HepG2 (cell line): ENCODE results near the gene GNA15. TPM values are rescaled to one million over a fixed set of nuclear protein-coding genes. Genes with fewer than 3 reads are reported as not detected.
A peak's percentile ranks its signal among the peaks of the same experiment; 100 is the strongest.

ENCODE experiments used
- ATAC-seq: fragments of 200-7000 bp; cut with Tn5 transposase; 3 replicates; pipeline ENCODE4 v1.9.1; 2020; ENCODE audit warnings: mild to moderate bottlenecking, moderate library complexity
- BruUV-seq: library from RNA; stranded (reverse); fragments of 400-500 nt; replicated peaks from 2 replicates; lab custom pipeline; 2021; lab: Mats Ljungman, UMichigan
- CTCF ChIA-PET: fragments of 300-600 bp; formaldehyde crosslinking; extraction: SDS; loops from one replicate; lab custom pipeline; 2021; ENCODE audit warnings: low total read pairs, inconsistent platforms, low intra/inter-chr PET ratio; lab: Yijun Ruan, JAX
- POLR2A ChIA-PET: fragments of 350-600 bp; sonication (Branson Sonifier 250); formaldehyde crosslinking; loops from one replicate; lab custom pipeline; 2020; ENCODE audit warnings: antibody characterized with exemption, inconsistent platforms; lab: Yijun Ruan, JAX
- DNase-seq: peaks from one replicate; pipeline ENCODE4 v3.0.0-alpha.2; 2015; ENCODE audit warnings: low spot score
- FAIRE-seq: peaks from 3 replicates; lab custom pipeline; 2011; peaks lifted over from hg19 to GRCh38; lab: Jason Lieb, UNC
- H2AFZ ChIP-seq: one replicate; pipeline ENCODE4 v1.6.1; 2011; ENCODE audit warnings: low read length, inconsistent platforms
- H3K27ac ChIP-seq: fragments of 300-600 bp; 3 replicates; pipeline ENCODE4 v1.8.0; 2011; ENCODE audit warnings: mixed run types, mild to moderate bottlenecking, mixed read lengths, low read length, inconsistent platforms; ENCODE audit not compliant: insufficient read depth; ENCODE audit errors: extremely low read length
- H3K27me3 ChIP-seq, 2 experiments: fragments of 200-600 bp in 1 of 2; 2 replicates in 1 of 2; 3 replicates in 1 of 2; pipeline versions ENCODE4 v1.6.0 to v1.8.0; 2011; ENCODE audit warnings: low read length in 2 of 2, mild to moderate bottlenecking in 2 of 2, moderate library complexity in 2 of 2, inconsistent platforms in 1 of 2; ENCODE audit not compliant: insufficient read depth in 2 of 2, control insufficient read depth in 1 of 2
- H3K36me3 ChIP-seq, 2 experiments: fragments of 200-600 bp in 1 of 2; replicated peaks in 1 of 2; 2 replicates in 1 of 2; 3 replicates in 1 of 2; pipeline versions ENCODE4 v1.5.1 to v1.8.0; 2011; ENCODE audit warnings: low read length in 2 of 2, inconsistent platforms in 1 of 2; ENCODE audit not compliant: insufficient read depth in 2 of 2, control insufficient read depth in 1 of 2
- H3K4me1 ChIP-seq: 2 replicates; pipeline ENCODE4 v1.5.1; 2012; ENCODE audit warnings: low read length, inconsistent platforms; ENCODE audit not compliant: insufficient read depth
- H3K4me2 ChIP-seq: 2 replicates; pipeline ENCODE4 v1.6.0; 2011; ENCODE audit warnings: low read depth, low read length, inconsistent platforms
- H3K4me3 ChIP-seq, 3 experiments: fragments of 200-600 bp in 1 of 3; sonication (generic), shearing (Covaris generic) in 1 of 3; replicated peaks in 1 of 3; 2 replicates each; pipeline ENCODE4 v1.5.1; 2011 to 2016; ENCODE audit warnings: low read length in 3 of 3, inconsistent platforms in 2 of 3, low read depth in 2 of 3, mild to moderate bottlenecking in 2 of 3, control low read depth in 1 of 3, mixed read lengths in 1 of 3; ENCODE audit not compliant: insufficient read depth in 1 of 3
- H3K79me2 ChIP-seq: one replicate; pipeline ENCODE4 v1.6.1; 2011; ENCODE audit warnings: low read length, inconsistent platforms; ENCODE audit not compliant: insufficient read depth
- H3K9ac ChIP-seq: 2 replicates; pipeline ENCODE4 v1.6.0; 2011; ENCODE audit warnings: mild to moderate bottlenecking, low read depth, low read length, inconsistent platforms; ENCODE audit not compliant: insufficient read depth
- H3K9me3 ChIP-seq: 2 replicates; pipeline ENCODE4 v1.5.1; 2012; ENCODE audit warnings: mild to moderate bottlenecking, low read length
- H4K20me1 ChIP-seq: 2 replicates; pipeline ENCODE4 v1.6.0; 2011; ENCODE audit warnings: inconsistent platforms, mild to moderate bottlenecking, low read length, moderate library complexity; ENCODE audit not compliant: insufficient read depth
- IKZF4 ChIP-seq: sonication (generic); formaldehyde crosslinking; IDR thresholded peaks from 2 replicates; pipeline ENCODE4 v1.5.1; 2020; ENCODE audit warnings: borderline replicate concordance, mild to moderate bottlenecking, low read depth, missing genetic modification reagents; ENCODE audit errors: not compliant biosample characterization
- KDM4B ChIP-seq: sonication (generic); formaldehyde crosslinking; IDR thresholded peaks from 2 replicates; pipeline ENCODE4 v1.4.0; 2020; ENCODE audit warnings: missing genetic modification reagents
- MEF2D ChIP-seq: sonication (generic); formaldehyde crosslinking; IDR thresholded peaks from 2 replicates; pipeline ENCODE4 v1.5.1; 2020; ENCODE audit warnings: mild to moderate bottlenecking, missing genetic modification reagents
- ZNF430 ChIP-seq: sonication (generic); formaldehyde crosslinking; IDR thresholded peaks from 2 replicates; pipeline ENCODE4 v1.9.0; 2021; ENCODE audit warnings: mild to moderate bottlenecking, missing genetic modification reagents
- ZNF460 ChIP-seq: sonication (generic); formaldehyde crosslinking; IDR thresholded peaks from 2 replicates; pipeline ENCODE4 v1.5.1; 2020; ENCODE audit warnings: missing genetic modification reagents, mild to moderate bottlenecking, borderline replicate concordance
- ZNF724P ChIP-seq: sonication (generic); formaldehyde crosslinking; IDR thresholded peaks from 2 replicates; pipeline ENCODE4 v1.8.0; 2022; ENCODE audit warnings: missing genetic modification reagents, borderline replicate concordance
- WGBS: methylation state at CpG from one replicate; pipeline ENCODE4 v1.1.6; 2017; ENCODE audit warnings: low lambda C conversion rate; 5-methylcytosine and 5-hydroxymethylcytosine counted together
- in situ Hi-C: cut with HindIII; loops from 2 replicates; pipeline ENCODE4 v1.10.0; 2017; ENCODE audit warnings: low pct_unique_long_range_greater_than_20kb; ENCODE audit not compliant: extremely low pct_ligation_motif_present
- intact Hi-C: fragments of 100-400 bp; cut with micrococcal nuclease; formaldehyde crosslinking; loops from one replicate; pipeline ENCODE4 v1.10.0; 2022; ENCODE audit not compliant: unreplicated experiment
- polyA plus RNA-seq, 8 experiments: library from polyadenylated mRNA; depleted of rRNA in 3 of 8; stranded (reverse) in 7 of 8; unstranded in 1 of 8; fragments of >200 nt; fragmentation: Illumina TruSeq in 4 of 8; extraction: Trizol in 4 of 8; gene quantifications; 2 replicates each; pipeline versions ENCODE4 v1.2.1 to v1.2.3, GENCODE V29; 2011 to 2016; ENCODE audit warnings: low read depth in 4 of 8, missing spikeins in 1 of 8, mixed read lengths in 1 of 8; ENCODE audit not compliant: insufficient read depth in 1 of 8
- total RNA-seq, 5 experiments: library from RNA; depleted of rRNA; stranded (reverse); fragments of >200 nt; fragmentation: Illumina TruSeq; extraction: Trizol; gene quantifications; 2 replicates each; pipeline ENCODE4 v1.2.3, GENCODE V29; 2016; ENCODE audit warnings: low read depth in 1 of 5
- TF ChIP-seq, protein P1 (sequence below): sonication (generic); formaldehyde crosslinking; IDR thresholded peaks from 2 replicates; pipeline ENCODE4 v1.4.0; 2020; ENCODE audit warnings: missing genetic modification reagents
- TF ChIP-seq, protein P2 (sequence below): IDR thresholded peaks from 2 replicates; pipeline ENCODE4 v1.6.1; 2018; ENCODE audit warnings: missing genetic modification reagents, mild to moderate bottlenecking, missing compliant biosample characterization
- TF ChIP-seq, protein P3 (sequence below): sonication (generic); formaldehyde crosslinking; IDR thresholded peaks from 2 replicates; pipeline ENCODE4 v1.4.0; 2020; ENCODE audit warnings: low read depth, mild to moderate bottlenecking, missing genetic modification reagents
- TF ChIP-seq, protein P4 (sequence below), 2 experiments: IDR thresholded peaks; 2 replicates each; pipeline ENCODE4 v1.6.1; 2011 to 2012; ENCODE audit warnings: low read length in 2 of 2, borderline replicate concordance in 1 of 2, low read depth in 1 of 2, mild to moderate bottlenecking in 1 of 2, moderate library complexity in 1 of 2

GNA15 gene
- total and polyA plus RNA-seq, 2 of the 13 experiments (the other 11 are each of a cell fraction or from before 2014, with no cell fraction given) = not detected

DNA sequence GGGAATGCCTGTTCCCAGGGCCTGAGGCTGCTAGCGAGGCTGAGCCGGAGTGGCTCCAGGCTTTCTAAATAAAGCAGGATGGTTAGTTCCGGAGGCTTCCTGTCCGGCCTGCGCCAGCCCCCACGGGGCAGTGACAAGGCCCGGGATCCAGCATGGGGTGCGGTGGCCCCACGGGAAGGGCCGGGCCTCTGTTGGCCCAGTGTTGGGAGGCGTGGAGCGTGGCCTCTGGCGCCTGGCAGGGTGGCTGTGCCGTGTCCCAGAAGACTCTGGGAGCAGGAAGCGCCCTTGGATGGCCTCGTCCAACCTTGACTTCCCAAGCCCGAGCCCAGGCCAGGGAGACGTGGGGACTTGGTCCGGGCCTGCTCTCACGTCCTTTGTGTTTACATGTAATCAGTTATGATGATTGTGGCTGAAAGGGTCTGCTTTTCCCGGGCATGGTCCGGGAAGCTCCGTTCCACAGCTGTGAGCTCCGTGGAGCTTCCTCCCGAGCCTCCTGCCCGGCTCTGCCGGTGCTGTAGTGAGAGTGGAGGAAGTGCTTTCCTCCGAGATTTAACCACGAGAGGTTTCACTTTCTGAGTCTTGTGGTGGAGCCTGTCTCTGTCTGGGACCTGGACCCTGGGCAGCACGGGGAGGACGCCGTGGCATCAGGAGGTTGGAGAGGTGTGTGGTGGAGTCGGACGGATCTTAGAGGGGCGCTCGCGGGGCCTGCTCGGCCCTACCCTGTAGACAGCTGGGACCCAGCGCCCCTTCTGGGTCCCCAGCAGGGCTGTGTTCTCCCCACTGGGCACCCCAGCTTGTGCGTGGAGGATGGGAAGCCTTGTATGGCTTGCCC is 37.1 kb upstream of the GNA15 start (continued):
- TF ChIP-seq, protein P1, sequence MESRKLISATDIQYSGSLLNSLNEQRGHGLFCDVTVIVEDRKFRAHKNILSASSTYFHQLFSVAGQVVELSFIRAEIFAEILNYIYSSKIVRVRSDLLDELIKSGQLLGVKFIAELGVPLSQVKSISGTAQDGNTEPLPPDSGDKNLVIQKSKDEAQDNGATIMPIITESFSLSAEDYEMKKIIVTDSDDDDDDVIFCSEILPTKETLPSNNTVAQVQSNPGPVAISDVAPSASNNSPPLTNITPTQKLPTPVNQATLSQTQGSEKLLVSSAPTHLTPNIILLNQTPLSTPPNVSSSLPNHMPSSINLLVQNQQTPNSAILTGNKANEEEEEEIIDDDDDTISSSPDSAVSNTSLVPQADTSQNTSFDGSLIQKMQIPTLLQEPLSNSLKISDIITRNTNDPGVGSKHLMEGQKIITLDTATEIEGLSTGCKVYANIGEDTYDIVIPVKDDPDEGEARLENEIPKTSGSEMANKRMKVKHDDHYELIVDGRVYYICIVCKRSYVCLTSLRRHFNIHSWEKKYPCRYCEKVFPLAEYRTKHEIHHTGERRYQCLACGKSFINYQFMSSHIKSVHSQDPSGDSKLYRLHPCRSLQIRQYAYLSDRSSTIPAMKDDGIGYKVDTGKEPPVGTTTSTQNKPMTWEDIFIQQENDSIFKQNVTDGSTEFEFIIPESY (CRISPR knock-in tag) = peak; percentile 44; the same call in 1 of the 2 replicates
- TF ChIP-seq KDM4B = no peak

DNA sequence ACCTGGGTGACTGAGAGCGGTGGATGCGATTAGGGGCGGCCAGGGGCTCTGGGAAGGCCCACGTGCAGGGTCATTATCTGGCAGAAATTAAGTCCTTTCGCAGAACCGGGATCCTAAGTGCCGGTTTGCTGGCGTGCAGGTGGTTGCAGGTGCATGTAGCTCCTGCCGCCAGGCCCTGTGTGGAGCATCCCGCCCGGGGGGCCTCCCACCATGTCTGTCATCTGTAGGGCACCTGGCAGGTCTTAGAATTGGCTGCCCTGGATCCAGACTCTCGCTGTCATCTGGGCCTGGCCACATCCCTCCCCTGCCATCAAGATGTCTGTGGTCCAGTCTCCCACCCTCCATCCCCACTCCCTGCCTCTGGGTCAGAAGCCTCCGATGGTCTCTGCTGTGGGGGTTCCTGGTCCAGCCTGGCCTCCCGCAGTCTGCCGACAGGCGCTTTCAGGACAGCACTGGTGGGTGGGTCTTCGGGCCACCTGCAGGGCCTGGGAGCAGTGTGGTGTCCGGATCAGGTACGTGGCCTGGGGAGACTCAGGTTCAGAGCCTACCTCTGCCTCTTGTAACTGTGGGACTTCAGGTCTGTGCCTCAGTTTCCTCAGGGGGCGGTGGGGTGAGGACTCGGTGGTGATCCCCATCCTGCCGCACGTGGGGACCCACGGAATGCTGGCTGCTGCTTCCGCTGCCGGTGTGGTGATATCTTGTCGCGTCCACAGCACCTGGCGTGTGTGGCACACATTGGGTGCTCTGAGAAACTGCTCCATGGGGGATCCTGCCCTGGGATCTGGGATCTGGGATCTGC is 36.3 kb upstream of the GNA15 start:
- Histone ChIP-seq H3K27me3 (no peaks in the 10 kb centered on the region), H3K9me3 (no peaks in the 10 kb centered on the region), H4K20me1 (peaks cover 36% of the 10 kb centered on the region), H3K4me3 (no peak overlapping the region), H3K4me1 (peaks cover 48% of the 10 kb centered on the region), H3K36me3 (no peaks in the 10 kb centered on the region), H3K79me2 (peaks cover 84% of the 10 kb centered on the region), H2AFZ (no peak overlapping the region), H3K9ac (no peak overlapping the region), H3K4me2 (peak overlapping the region; percentile 97; the same call in 1 of the 2 replicates), H3K27ac (no peak overlapping the region)
- ATAC-seq (no peak), FAIRE-seq (no peak), DNase-seq (no peak)
- BruUV-seq = no TSS peak
- ChIA-PET CTCF (no interaction called here), POLR2A (interaction anchor here (1.6 kb wide), 1 partner anchor 14 kb away, joined by 6 read pairs; no protein-coding TSS in a partner anchor)
- 92% methylated on average over 11 of the region's 29 CpGs for WGBS
- in situ Hi-C loops (no loop called here), intact Hi-C loops (no loop called here)
- no peak for TF ChIP-seq IKZF4 (CRISPR knock-in tag)
- no peak for TF ChIP-seq ZNF430 (CRISPR knock-in tag)
- TF ChIP-seq, protein P2, sequence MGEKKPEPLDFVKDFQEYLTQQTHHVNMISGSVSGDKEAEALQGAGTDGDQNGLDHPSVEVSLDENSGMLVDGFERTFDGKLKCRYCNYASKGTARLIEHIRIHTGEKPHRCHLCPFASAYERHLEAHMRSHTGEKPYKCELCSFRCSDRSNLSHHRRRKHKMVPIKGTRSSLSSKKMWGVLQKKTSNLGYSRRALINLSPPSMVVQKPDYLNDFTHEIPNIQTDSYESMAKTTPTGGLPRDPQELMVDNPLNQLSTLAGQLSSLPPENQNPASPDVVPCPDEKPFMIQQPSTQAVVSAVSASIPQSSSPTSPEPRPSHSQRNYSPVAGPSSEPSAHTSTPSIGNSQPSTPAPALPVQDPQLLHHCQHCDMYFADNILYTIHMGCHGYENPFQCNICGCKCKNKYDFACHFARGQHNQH = no peak
- TF ChIP-seq, protein P3, sequence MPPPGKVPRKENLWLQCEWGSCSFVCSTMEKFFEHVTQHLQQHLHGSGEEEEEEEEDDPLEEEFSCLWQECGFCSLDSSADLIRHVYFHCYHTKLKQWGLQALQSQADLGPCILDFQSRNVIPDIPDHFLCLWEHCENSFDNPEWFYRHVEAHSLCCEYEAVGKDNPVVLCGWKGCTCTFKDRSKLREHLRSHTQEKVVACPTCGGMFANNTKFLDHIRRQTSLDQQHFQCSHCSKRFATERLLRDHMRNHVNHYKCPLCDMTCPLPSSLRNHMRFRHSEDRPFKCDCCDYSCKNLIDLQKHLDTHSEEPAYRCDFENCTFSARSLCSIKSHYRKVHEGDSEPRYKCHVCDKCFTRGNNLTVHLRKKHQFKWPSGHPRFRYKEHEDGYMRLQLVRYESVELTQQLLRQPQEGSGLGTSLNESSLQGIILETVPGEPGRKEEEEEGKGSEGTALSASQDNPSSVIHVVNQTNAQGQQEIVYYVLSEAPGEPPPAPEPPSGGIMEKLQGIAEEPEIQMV (CRISPR knock-in tag) = no peak
- TF ChIP-seq ZNF460 = no peak
- TF ChIP-seq MEF2D = no peak
- TF ChIP-seq, protein P4, sequence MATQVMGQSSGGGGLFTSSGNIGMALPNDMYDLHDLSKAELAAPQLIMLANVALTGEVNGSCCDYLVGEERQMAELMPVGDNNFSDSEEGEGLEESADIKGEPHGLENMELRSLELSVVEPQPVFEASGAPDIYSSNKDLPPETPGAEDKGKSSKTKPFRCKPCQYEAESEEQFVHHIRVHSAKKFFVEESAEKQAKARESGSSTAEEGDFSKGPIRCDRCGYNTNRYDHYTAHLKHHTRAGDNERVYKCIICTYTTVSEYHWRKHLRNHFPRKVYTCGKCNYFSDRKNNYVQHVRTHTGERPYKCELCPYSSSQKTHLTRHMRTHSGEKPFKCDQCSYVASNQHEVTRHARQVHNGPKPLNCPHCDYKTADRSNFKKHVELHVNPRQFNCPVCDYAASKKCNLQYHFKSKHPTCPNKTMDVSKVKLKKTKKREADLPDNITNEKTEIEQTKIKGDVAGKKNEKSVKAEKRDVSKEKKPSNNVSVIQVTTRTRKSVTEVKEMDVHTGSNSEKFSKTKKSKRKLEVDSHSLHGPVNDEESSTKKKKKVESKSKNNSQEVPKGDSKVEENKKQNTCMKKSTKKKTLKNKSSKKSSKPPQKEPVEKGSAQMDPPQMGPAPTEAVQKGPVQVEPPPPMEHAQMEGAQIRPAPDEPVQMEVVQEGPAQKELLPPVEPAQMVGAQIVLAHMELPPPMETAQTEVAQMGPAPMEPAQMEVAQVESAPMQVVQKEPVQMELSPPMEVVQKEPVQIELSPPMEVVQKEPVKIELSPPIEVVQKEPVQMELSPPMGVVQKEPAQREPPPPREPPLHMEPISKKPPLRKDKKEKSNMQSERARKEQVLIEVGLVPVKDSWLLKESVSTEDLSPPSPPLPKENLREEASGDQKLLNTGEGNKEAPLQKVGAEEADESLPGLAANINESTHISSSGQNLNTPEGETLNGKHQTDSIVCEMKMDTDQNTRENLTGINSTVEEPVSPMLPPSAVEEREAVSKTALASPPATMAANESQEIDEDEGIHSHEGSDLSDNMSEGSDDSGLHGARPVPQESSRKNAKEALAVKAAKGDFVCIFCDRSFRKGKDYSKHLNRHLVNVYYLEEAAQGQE (IDR thresholded peaks at IDR 0.05; ENCODE audit: borderline replicate concordance in 1 of 2, low read depth in 1 of 2, low read length in 2 of 2) = no peak
- TF ChIP-seq ZNF724P = no peak
